C4-2B (cell line): ENCODE results near the gene ITIH4.

Source experiments
- H3K27ac ChIP-seq: fragments of 450-650 bp; 2 replicates; pipeline ENCODE4 v1.5.1; 2017
- CTCF ChIP-seq: fragments of 450-650 bp; conservative IDR thresholded peaks from 2 replicates; pipeline ENCODE4 v1.5.1; 2017; ENCODE audit warnings: mild to moderate bottlenecking
- ZFX ChIP-seq: fragments of 450-650 bp; IDR thresholded peaks from 2 replicates; pipeline ENCODE4 v1.6.1; 2017

The ITIH4 gene

GRCh38 chr3:52833202-52833601, 2.7 kb upstream of the ITIH4 start:
- no peak overlapping the region for H3K27ac ChIP-seq
- TF ChIP-seq CTCF (no peak), ZFX (no peak)

- peak overlapping the region; percentile 52 for H3K27ac ChIP-seq
- TF ChIP-seq ZFX (no peak), CTCF (no peak)
Observed at GRCh38 chr3:52831500-52832301, 1.2 kb upstream of the ITIH4 start.

GRCh38 chr3:52829906-52830463, 487 bp downstream of the ITIH4 start:
- no peak for TF ChIP-seq ZFX
- no peak for TF ChIP-seq CTCF
- H3K27ac ChIP-seq = peak overlapping the region; percentile 52

- TF ChIP-seq ZFX = no peak
- TF ChIP-seq CTCF = no peak
Observed at GRCh38 chr3:52829482-52829881, 990 bp downstream of the ITIH4 start.

GRCh38 chr3:52827866-52828376, 2.6 kb downstream of the ITIH4 start:
- TF ChIP-seq ZFX (no peak), CTCF (no peak)
- no peak overlapping the region for H3K27ac ChIP-seq

More at GRCh38 chr3:52829482-52829881, 990 bp downstream of the ITIH4 start:
- H3K27ac ChIP-seq = peak overlapping the region; percentile 52

GRCh38 chr3:52827441-52827840, 3.0 kb downstream of the ITIH4 start:
- TF ChIP-seq ZFX (no peak), CTCF (no peak)

GRCh38 chr3:52824037-52824436, 6.4 kb downstream of the ITIH4 start:
- no peak overlapping the region for H3K27ac ChIP-seq
- no peak for TF ChIP-seq ZFX
- TF ChIP-seq CTCF = no peak

More at GRCh38 chr3:52827441-52827840, 3.0 kb downstream of the ITIH4 start:
- H3K27ac ChIP-seq = no peak overlapping the region
